Body of pancreas (tissue), 4 donors: ENCODE data around the gene PLEKHM2.

Experiments
- POLR2A ChIP-seq, 3 donors: fragments of 450-650 bp; IDR thresholded peaks; one replicate each; pipeline ENCODE4 v1.6.1; 2016; ENCODE audit warnings: antibody characterized with exemption in 3 of 3, mild to moderate bottlenecking in 2 of 3
- TF ChIP-seq, protein P1 (sequence below), 7 experiments: fragments of 450-650 bp in 4 of 7; fragments of 200-600 bp in 3 of 7; sonication (generic) in 3 of 7; IDR thresholded peaks; one replicate each; pipeline ENCODE4 v1.5.1; 2016 to 2019; ENCODE audit warnings: antibody characterized with exemption in 7 of 7

- TF ChIP-seq, protein P1, sequence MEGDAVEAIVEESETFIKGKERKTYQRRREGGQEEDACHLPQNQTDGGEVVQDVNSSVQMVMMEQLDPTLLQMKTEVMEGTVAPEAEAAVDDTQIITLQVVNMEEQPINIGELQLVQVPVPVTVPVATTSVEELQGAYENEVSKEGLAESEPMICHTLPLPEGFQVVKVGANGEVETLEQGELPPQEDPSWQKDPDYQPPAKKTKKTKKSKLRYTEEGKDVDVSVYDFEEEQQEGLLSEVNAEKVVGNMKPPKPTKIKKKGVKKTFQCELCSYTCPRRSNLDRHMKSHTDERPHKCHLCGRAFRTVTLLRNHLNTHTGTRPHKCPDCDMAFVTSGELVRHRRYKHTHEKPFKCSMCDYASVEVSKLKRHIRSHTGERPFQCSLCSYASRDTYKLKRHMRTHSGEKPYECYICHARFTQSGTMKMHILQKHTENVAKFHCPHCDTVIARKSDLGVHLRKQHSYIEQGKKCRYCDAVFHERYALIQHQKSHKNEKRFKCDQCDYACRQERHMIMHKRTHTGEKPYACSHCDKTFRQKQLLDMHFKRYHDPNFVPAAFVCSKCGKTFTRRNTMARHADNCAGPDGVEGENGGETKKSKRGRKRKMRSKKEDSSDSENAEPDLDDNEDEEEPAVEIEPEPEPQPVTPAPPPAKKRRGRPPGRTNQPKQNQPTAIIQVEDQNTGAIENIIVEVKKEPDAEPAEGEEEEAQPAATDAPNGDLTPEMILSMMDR (IDR thresholded peaks at IDR 0.05) = no peak
- TF ChIP-seq POLR2A (IDR thresholded peaks at IDR 0.05) = no peak
These were observed 14.1 kb downstream of the PLEKHM2 start for GRCh38 chr1:15698201-15698600.
